ENCODE measurements around the gene SSRP1.

SSRP1 gene

DNA sequence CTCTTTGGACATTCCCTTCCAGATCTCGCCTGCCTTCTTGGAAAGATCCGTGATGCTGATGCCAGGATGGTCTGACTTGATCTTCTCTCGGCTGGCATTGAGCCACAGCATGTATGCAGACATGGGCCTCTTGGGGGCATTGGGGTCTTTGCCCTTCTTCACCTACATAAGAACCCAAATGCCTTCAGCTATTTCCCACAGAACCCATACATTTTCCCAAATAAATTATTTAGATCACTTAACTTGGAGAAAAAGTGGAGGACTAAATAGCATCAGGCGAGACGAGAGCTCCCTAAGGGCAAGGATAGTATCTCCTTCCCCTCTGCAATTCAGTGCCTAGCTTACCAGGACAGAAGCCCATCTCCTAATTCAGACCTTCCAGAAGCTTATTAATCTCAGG lies 8.0 kb downstream of the SSRP1 start:
- Histone ChIP-seq H3K4me2 (ENCODE audit: low read depth, low read length) (no peak overlapping the region), H3K79me2 (ENCODE audit: low read length) (peaks cover 32% of the 10 kb centered on the region), H2AFZ (ENCODE audit: low read length) (no peak overlapping the region), H3K27ac (ENCODE audit: low read length) (no peak overlapping the region), H3K9me2 (replicated peaks; ENCODE audit: insufficient read depth, low read length) (no peaks in the 10 kb centered on the region), H3K27me3 (replicated peaks; ENCODE audit: insufficient read depth, low read length) (no peaks in the 10 kb centered on the region), H3K4me1 (ENCODE audit: low read length) (peaks cover 30% of the 10 kb centered on the region), H3K9ac (ENCODE audit: low read length) (no peak overlapping the region), H3K4me3 (ENCODE audit: low read length) (no peak overlapping the region), H3F3A (ENCODE audit: insufficient read depth, low read length) (peaks cover 25% of the 10 kb centered on the region), H4K20me1 (ENCODE audit: insufficient read depth, low read length) (no peaks in the 10 kb centered on the region), H3K9me3 (replicated peaks; ENCODE audit: insufficient read depth, low read length) (no peaks in the 10 kb centered on the region), H3K36me3 (replicated peaks; ENCODE audit: insufficient read depth, low read length) (peaks cover 11% of the 10 kb centered on the region; the same call in 1 of the 2 replicates)
- DNase-seq = no peak
- TF ChIP-seq EZH2phosphoT487 (IDR thresholded peaks at IDR 0.05; ENCODE audit: low read length) (no peak), EZH2 (optimal IDR thresholded peaks at IDR 0.05; ENCODE audit: low read depth, low read length) (no peak), CTCF (IDR thresholded peaks at IDR 0.05; ENCODE audit: low read length) (no peak)

DNA sequence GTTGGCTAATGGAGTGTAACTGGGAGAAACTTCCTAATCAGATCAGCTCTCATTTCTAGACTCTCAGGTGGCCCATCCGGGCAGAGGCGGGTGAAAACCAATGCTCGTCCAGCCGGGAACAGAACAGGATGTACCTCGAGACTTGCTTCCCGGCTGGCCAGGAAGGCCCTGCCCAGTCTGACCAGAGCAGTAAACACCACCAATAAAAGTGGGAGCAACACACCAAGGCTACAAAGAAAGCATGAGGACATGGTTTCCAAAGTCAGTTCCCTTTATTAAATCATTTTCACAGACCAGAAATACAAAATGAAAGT lies 10.0 kb downstream of the SSRP1 start:
- no peaks in the 10 kb centered on the region for H4K20me1 ChIP-seq (ENCODE audit: insufficient read depth, low read length)
- H3K9me3 ChIP-seq (replicated peaks; ENCODE audit: insufficient read depth, low read length) = no peaks in the 10 kb centered on the region
- peaks cover 30% of the 10 kb centered on the region for H3K4me1 ChIP-seq (ENCODE audit: low read length)
- peaks cover 11% of the 10 kb centered on the region for H3K79me2 ChIP-seq (ENCODE audit: low read length)
- peaks cover 25% of the 10 kb centered on the region for H3F3A ChIP-seq (ENCODE audit: insufficient read depth, low read length)
- no peaks in the 10 kb centered on the region for H3K27me3 ChIP-seq (replicated peaks; ENCODE audit: insufficient read depth, low read length)
- H3K9ac ChIP-seq (ENCODE audit: low read length) = peak overlapping the region; percentile 82
- H3K36me3 ChIP-seq (replicated peaks; ENCODE audit: insufficient read depth, low read length) = peaks cover 5% of the 10 kb centered on the region; the same call in 1 of the 2 replicates
- peak overlapping the region; percentile 66 for H3K4me3 ChIP-seq (ENCODE audit: low read length)
- H3K27ac ChIP-seq (ENCODE audit: low read length) = peak overlapping the region; percentile 94
- 0 out of 2 replicates have a peak, but pooled peaks have one; percentile 2 for TF ChIP-seq CTCF (IDR thresholded peaks at IDR 0.05; ENCODE audit: low read length)
- no peak for TF ChIP-seq EZH2phosphoT487 (IDR thresholded peaks at IDR 0.05; ENCODE audit: low read length)
- H3K9me2 ChIP-seq (replicated peaks; ENCODE audit: insufficient read depth, low read length) = no peaks in the 10 kb centered on the region
- peak overlapping the region; percentile 88 for H2AFZ ChIP-seq (ENCODE audit: low read length)
- peak; percentile 16 for DNase-seq
- peak overlapping the region; percentile 98 for H3K4me2 ChIP-seq (ENCODE audit: low read depth, low read length)

DNA sequence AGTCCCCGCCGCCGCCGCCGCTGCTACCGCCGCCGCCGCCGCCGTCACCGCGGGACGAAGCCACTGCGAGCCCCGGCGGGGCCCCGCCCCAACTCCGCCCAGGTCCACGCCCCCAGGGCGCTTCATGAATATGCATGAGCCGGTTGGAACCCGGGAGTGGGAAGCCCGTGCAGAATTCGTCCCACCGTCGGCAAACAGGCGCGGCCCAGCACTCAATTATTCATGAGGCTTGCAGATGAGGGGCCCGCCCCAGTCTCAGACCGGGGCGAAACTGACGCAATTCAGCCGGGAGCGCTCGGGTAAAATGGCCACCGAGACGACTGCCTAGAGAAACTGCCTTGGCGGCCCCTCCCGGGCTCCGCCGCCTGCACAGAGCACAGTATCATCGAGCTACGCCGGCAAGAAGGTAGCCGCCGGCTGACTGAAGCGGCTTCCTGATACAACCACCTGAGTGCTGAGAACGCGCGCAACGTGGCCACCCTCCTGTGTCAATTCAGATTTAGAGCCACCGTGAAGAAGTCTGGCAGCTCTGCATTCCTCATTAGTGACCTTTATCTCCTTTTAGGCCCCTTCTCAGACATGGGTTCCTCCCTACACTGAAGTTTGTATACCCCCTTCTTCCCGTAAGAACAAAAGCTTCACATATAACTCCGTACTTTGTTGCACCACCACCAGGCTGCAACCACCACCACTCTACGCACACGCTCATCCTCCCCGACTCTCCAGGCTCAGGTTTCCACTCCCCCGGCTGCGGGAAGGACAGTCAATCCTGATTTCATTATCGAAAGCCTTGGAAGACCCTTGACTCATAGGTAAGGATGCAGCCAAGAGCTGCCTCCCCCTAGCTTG lies 10.6 kb downstream of the SSRP1 start, which contains the start of gene TNKS1BP1:
TNKS1BP1 (minus strand) TSS at position 67 of the 849 bp plus-strand sequence. CDS start 3,067 bp downstream, outside the sequence.
- Histone ChIP-seq H4K20me1 (ENCODE audit: insufficient read depth, low read length) (no peaks in the 10 kb centered on the region), H3F3A (ENCODE audit: insufficient read depth, low read length) (peaks cover 25% of the 10 kb centered on the region), H3K4me2 (ENCODE audit: low read depth, low read length) (peak within 1 kb of the TSS; percentile 98), H3K27ac (ENCODE audit: low read length) (peak within 1 kb of the TSS; percentile 94), H3K4me1 (ENCODE audit: low read length) (peaks cover 30% of the 10 kb centered on the region), H3K9ac (ENCODE audit: low read length) (peak within 1 kb of the TSS; percentile 82), H3K9me3 (replicated peaks; ENCODE audit: insufficient read depth, low read length) (no peaks in the 10 kb centered on the region), H3K36me3 (replicated peaks; ENCODE audit: insufficient read depth, low read length) (no peaks in the 10 kb centered on the region; the same call in 1 of the 2 replicates), H3K79me2 (ENCODE audit: low read length) (peaks cover 6% of the 10 kb centered on the region), H3K9me2 (replicated peaks; ENCODE audit: insufficient read depth, low read length) (no peaks in the 10 kb centered on the region), H2AFZ (ENCODE audit: low read length) (peak within 1 kb of the TSS; percentile 88), H3K4me3 (ENCODE audit: low read length) (peak within 1 kb of the TSS; percentile 66), H3K27me3 (replicated peaks; ENCODE audit: insufficient read depth, low read length) (no peaks in the 10 kb centered on the region)
- no peak for TF ChIP-seq EZH2 (optimal IDR thresholded peaks at IDR 0.05; ENCODE audit: low read depth, low read length)
- peak; percentile 10; the same call in 1 of the 2 replicates for TF ChIP-seq CTCF (IDR thresholded peaks at IDR 0.05; ENCODE audit: low read length)
- TF ChIP-seq EZH2phosphoT487 (IDR thresholded peaks at IDR 0.05; ENCODE audit: low read length) = no peak
- peak; percentile 94 for DNase-seq

All from MM.1S (cell line).